GM12892 (cell line): ENCODE measurements around the gene UBE3D.

ENCODE experiments used
- DNase-seq: peaks from one replicate; pipeline ENCODE4 v3.0.0; 2011; ENCODE audit not compliant: insufficient read length
- FAIRE-seq: peaks from 2 replicates; lab custom pipeline; 2011; peaks lifted over from hg19 to GRCh38; lab: Jason Lieb, UNC
- POLR2A ChIP-seq: IDR thresholded peaks from 2 replicates; pipeline ENCODE4 v1.6.1; 2011; ENCODE audit warnings: low read depth, low read length, control low read depth
- POLR2AphosphoS5 ChIP-seq: IDR thresholded peaks from 2 replicates; pipeline ENCODE4 v1.6.1; 2011; ENCODE audit warnings: low read depth, low read length, control low read depth
- TAF1 ChIP-seq: IDR thresholded peaks from 2 replicates; pipeline ENCODE4 v1.6.1; 2011; ENCODE audit warnings: low read depth, mild to moderate bottlenecking, control low read depth, low read length, borderline replicate concordance

Gene UBE3D

GRCh38 chr6:83072726-83073125 is 7.1 kb upstream of the UBE3D start:
- FAIRE-seq (no peak), DNase-seq (no peak)
- no peak for TF ChIP-seq POLR2A
- TF ChIP-seq POLR2AphosphoS5 = no peak
- no peak for TF ChIP-seq TAF1

- TF ChIP-seq POLR2AphosphoS5 (no peak), TAF1 (no peak), POLR2A (no peak)
Measured at GRCh38 chr6:83071707-83072106, 6.1 kb upstream of the UBE3D start.

GRCh38 chr6:83071023-83071422 is 5.4 kb upstream of the UBE3D start:
- FAIRE-seq = peak; percentile 78
- TF ChIP-seq TAF1 (no peak), POLR2A (no peak), POLR2AphosphoS5 (no peak)

More at GRCh38 chr6:83071707-83072106, 6.1 kb upstream of the UBE3D start:
- FAIRE-seq (no peak), DNase-seq (no peak)

GRCh38 chr6:83069633-83070032 is 4.0 kb upstream of the UBE3D start:
- FAIRE-seq (no peak), DNase-seq (no peak)
- no peak for TF ChIP-seq POLR2AphosphoS5
- no peak for TF ChIP-seq POLR2A
- TF ChIP-seq TAF1 = no peak

More at GRCh38 chr6:83071023-83071422, 5.4 kb upstream of the UBE3D start:
- DNase-seq = no peak

- FAIRE-seq = peak; percentile 51
Measured at GRCh38 chr6:83068616-83069015, 3.0 kb upstream of the UBE3D start.

GRCh38 chr6:83067448-83068439 is 2.1 kb upstream of the UBE3D start, which contains the start of gene DOP1A:
Gene DOP1A, plus strand, starts transcription at chr6:83067671. Its CDS starts 29,307 bp downstream, at chr6:83096978.
- DNase-seq = peak; percentile 73
- peak; percentile 97 for FAIRE-seq
- TF ChIP-seq TAF1 = peak; percentile 50; the same call in 1 of the 2 replicates
- peak; percentile 67 for TF ChIP-seq POLR2AphosphoS5
- peak; percentile 80; the same call in 1 of the 2 replicates for TF ChIP-seq POLR2A

More at GRCh38 chr6:83068616-83069015, 3.0 kb upstream of the UBE3D start:
- no peak for TF ChIP-seq POLR2AphosphoS5
- no peak for TF ChIP-seq POLR2A
- TF ChIP-seq TAF1 = no peak
- no peak for DNase-seq

GRCh38 chr6:83062225-83062624 is 3.4 kb downstream of the UBE3D start:
- TF ChIP-seq TAF1 (no peak), POLR2A (no peak), POLR2AphosphoS5 (no peak)
- FAIRE-seq (no peak), DNase-seq (no peak)

- FAIRE-seq = no peak
- no peak for DNase-seq
Measured at GRCh38 chr6:83061190-83061589, 4.5 kb downstream of the UBE3D start.

GRCh38 chr6:83057705-83058321 is 7.8 kb downstream of the UBE3D start:
- TF ChIP-seq TAF1 = no peak
- no peak for TF ChIP-seq POLR2AphosphoS5
- TF ChIP-seq POLR2A = no peak
- DNase-seq = no peak
- peak; percentile 77 for FAIRE-seq

More at GRCh38 chr6:83061190-83061589, 4.5 kb downstream of the UBE3D start:
- TF ChIP-seq TAF1 (no peak), POLR2AphosphoS5 (no peak), POLR2A (no peak)

- TF ChIP-seq TAF1 (no peak), POLR2A (no peak), POLR2AphosphoS5 (no peak)
- DNase-seq = no peak
- FAIRE-seq = peak; percentile 74
Measured at GRCh38 chr6:83055366-83055964, 10.2 kb downstream of the UBE3D start.

- FAIRE-seq (no peak), DNase-seq (no peak)
- TF ChIP-seq POLR2A (no peak), POLR2AphosphoS5 (no peak), TAF1 (no peak)
Measured at GRCh38 chr6:83053678-83054077, 12.0 kb downstream of the UBE3D start.
